NB4 (cell line): ENCODE data around the gene MARK4.

ENCODE experiments used
- DNase-seq: peaks from one replicate; pipeline ENCODE4 v3.0.0; 2010; ENCODE audit warnings: low read depth
- H3K4me3 ChIP-seq: one replicate; pipeline ENCODE4 v1.5.1; 2011; ENCODE audit warnings: mild to moderate bottlenecking, low read depth, low read length, moderate library complexity
- CTCF ChIP-seq: IDR thresholded peaks from one replicate; pipeline ENCODE4 v1.5.1; 2012; ENCODE audit warnings: low read depth, low read length
- MAX ChIP-seq: IDR thresholded peaks from 2 replicates; pipeline ENCODE4 v1.6.1; 2011; ENCODE audit warnings: low read depth, low read length
- MYC ChIP-seq: IDR thresholded peaks from 2 replicates; pipeline ENCODE4 v1.6.1; 2011; ENCODE audit warnings: low read depth, low read length
- POLR2A ChIP-seq: IDR thresholded peaks from 2 replicates; pipeline ENCODE4 v1.6.1; 2011; ENCODE audit warnings: mild to moderate bottlenecking; ENCODE audit not compliant: insufficient read length; ENCODE audit errors: extremely low read depth

MARK4 gene

DNA sequence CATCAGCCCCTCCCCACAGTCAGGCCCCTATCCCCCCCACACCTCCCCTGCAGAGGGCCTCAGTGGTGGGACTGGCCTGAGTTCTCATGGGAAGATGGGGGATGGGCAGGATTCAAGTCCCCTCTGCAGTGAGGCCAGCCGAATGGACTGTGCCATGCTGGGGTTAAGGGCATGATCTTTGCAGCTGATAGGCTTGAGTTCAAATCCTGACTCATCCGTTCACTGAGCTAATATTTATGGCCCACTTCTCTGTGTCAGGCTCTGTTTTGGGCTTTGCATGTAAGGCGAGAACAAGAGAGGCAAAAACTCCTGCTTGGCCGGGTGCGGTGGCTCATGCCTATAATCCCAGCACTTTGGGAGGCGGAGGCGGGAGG is 20.7 kb downstream of the MARK4 start:
- TF ChIP-seq MYC (no peak), POLR2A (no peak), MAX (no peak)
- no peak for DNase-seq
- H3K4me3 ChIP-seq: no peak overlapping the region

DNA sequence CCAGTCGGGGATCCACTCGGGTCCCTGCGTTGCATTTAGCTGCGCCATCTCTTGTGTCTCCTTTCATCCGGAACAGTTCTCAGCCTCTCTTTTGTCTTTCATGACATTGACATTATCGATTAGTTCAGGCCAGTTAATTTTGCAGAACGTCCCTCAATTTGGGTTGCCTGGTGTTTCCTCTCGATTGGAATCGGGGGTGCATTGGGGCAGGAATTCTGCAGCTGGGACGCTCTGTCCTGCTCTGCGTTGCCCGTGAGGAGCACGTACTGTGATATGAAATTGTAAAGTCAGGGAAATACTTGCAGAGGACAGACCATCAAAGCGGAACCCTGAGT is 22.4 kb downstream of the MARK4 start:
- no peak for DNase-seq
- TF ChIP-seq CTCF: no peak
- no peak for TF ChIP-seq MAX
- TF ChIP-seq POLR2A: no peak
- TF ChIP-seq MYC: no peak

GRCh38 chr19:45275370-45275971 is 24.4 kb downstream of the MARK4 start:
- no peak for DNase-seq
- no peak for TF ChIP-seq MAX
- no peak for TF ChIP-seq CTCF
- TF ChIP-seq POLR2A: no peak
- TF ChIP-seq MYC: no peak
- H3K4me3 ChIP-seq: no peak overlapping the region

More for the DNA sequence above, 22.4 kb downstream of the MARK4 start:
- no peak overlapping the region for H3K4me3 ChIP-seq

DNA sequence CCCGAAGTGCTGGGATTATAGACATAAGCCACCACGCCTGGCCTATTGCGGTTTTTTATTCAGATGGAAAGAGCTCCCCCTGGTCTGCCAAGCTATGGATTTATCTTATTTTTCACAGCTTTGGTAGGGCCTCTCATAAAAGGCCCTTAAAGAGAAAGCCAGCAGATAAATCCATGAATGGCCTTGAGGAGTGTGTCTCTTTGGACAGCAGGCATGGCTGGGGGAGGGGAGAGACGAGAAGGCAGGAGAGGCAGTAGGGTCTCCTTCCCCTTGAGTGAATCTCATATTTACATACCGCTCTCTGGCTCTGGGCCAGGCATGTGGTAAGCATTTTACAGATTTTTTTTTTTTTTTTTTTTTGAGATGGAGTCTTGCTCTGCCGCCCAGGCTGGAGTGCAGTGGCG is 25.2 kb downstream of the MARK4 start:
- no peak for DNase-seq
- H3K4me3 ChIP-seq: no peak overlapping the region
- TF ChIP-seq CTCF (no peak), MYC (no peak), MAX (no peak), POLR2A (no peak)

- H3K4me3 ChIP-seq: no peak overlapping the region
- TF ChIP-seq CTCF: no peak
- TF ChIP-seq MYC: no peak
- no peak for DNase-seq
These were observed 27.0 kb downstream of the MARK4 start for GRCh38 chr19:45278087-45278486.

- no peak overlapping the region for H3K4me3 ChIP-seq
- no peak for TF ChIP-seq POLR2A
- no peak for TF ChIP-seq MAX
- TF ChIP-seq MYC: no peak
- no peak for TF ChIP-seq CTCF
- no peak for DNase-seq
These were observed 28.6 kb downstream of the MARK4 start for GRCh38 chr19:45279587-45280192.
